HG03175 (cell line): ENCODE results near the gene SERPINE1.

Source experiments
- ATAC-seq: cut with Tn5 transposase; IDR thresholded peaks from one replicate; pipeline ENCODE4 v1.9.1; 2021; ENCODE audit warnings: mild to moderate bottlenecking, moderate library complexity; ENCODE audit not compliant: unreplicated experiment

The SERPINE1 gene

DNA sequence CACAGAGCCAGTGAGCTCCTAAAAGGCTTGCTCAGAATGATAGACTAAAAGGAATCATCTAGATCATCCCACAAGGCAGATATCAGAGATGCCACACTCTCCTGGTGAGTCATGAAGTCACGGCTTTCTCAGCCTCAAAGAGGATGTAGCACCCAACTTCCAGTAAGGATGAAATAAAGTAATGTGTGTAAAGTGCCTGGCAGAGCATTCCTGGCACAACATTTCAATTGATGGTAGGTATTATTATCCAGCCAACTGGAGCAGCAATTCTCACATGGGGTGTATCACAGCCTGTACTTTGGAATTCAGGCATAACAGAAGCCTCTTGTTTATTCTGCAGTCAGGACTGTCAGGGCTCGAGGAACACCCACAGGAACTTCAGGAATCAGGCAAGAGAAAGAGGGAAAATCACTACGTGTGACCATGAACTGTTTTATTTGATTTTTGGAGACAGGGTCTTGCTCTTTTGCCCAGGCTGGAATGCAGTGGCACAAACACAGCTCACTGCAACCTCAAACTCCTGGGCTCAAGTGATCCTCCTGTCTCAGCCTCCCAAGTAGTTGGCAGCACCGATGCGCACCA lies 58.4 kb downstream of the SERPINE1 start:
- no peak for ATAC-seq

DNA sequence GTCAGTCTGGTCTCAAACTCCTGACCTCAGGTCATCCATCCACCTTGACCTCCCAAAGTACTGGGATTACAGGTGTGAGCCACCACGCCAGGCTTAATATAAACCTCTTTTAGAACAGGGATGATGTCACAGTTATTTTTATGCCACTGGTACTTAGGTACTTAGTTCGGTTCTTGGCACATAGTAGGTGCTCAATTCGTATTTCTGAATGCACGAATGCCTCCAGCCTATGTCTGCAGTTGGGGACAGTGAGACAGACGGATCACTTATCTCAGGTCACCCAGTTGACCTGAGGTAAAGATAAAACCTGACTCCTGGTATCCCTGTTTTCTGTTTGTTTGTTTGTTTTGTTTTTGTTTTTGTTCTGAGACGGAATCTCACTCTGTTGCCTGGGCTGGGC lies 59.3 kb downstream of the SERPINE1 start:
- ATAC-seq = no peak

DNA sequence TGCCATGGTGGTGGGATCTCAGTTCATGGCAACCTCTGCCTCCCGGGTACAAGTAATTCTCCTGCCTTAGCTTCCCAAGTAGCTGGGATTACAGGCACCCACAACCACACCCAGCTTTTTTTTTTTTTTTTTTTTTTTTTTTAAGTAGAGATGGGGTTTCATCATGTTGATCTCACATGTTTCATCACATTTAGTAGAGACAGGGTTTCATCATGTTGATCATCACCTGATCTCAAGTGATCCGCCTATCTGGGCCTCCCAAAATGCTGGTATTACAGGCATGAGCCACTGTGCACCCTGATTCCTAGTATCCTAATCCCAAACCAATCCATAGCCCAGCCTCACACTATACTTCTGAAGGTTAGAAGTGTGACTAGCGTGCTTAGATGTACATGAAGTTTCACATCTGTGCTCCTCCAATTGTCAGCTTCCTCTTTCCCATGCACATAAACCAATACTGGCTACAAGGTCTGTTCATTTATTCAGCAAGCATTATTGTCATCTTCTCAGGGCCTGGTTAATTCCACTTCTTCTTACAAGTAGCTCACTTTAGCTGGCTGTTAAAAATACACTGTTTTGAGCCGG lies 60.0 kb downstream of the SERPINE1 start:
- no peak for ATAC-seq
